A549 treated with DMSO at 1 μM for 4 hours (cell line): ENCODE measurements around the gene TRAK1. TPM values are rescaled to one million over a fixed set of nuclear protein-coding genes. Genes with fewer than 3 reads are reported as not detected.

Experiments used
- total RNA-seq: library from RNA; stranded (reverse); fragments of 200-300 nt; extraction: Qiagen RNA extraction; gene quantifications from 5 replicates; pipeline ENCODE4 v1.2.3, GENCODE V29; 2022; ENCODE audit warnings: low read depth

Gene TRAK1
- total RNA-seq: 14.8 to 19.9 TPM (median 18.5 TPM) in 5 replicates

DNA sequence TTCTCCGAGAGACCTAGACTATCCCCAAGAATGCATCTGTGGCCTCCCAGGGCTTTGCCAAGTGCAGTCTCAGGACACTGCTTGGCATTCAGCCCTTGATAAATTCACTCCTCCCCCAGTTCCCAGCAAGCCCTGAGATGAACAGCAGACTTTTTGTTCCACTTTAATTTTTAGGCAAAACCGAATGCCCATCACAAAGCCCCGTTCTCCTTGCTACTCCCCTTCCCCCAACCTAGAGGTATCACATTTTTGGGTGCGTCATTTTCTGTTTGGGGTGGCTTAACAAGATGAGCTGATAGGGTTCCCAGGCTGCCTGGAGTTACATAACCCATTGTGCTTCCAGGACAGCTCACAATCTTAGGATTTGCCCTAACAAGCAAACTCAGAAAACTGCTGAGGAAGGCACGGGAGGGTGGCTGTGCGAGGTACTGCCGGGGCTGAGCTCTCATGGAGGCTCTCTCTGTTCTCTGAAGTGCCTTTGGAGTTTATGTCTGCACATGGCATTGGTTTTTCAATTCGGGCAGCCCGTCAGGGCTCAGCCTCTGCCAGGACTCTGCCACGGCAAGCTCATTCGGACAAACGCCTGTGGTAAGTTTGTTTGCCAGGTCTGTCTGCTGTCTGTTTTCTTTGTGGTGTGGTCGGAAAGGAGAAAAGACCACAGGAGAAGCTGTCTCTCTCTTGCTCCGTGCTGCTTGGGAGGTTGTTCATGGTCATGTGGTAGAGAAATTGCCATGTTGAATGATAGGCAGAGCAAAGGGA is at the start of gene TRAK1:
TRAK1 (plus strand) TSS at position 385 of the 759 bp plus-strand sequence; CDS start at position 498, 113 bp downstream.

DNA sequence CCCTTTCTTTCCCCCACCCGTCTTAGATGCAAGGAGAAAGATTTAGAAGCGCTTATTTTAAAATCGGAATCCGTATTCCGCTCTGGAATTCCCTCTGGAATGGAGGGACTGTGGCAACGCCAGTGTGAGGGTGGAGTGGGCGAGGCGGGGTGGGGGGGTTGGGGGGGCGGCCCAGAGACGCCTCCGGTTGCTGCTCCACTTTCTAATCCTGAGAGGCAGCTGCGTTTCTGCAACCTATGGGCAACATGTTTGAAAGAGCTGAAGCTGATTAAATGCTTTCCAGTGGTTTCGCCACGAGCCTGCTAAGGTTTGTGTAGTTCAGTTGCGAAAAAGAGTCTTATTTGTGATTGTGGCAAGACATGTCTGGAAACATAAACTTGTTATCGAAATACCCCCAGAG is 174.9 kb downstream of the TRAK1 start, which contains the start of gene CCK:
CCK (minus strand) TSS at position 101 of the 400 bp plus-strand sequence. CDS start 2,555 bp downstream, outside the sequence.

Other genes with a start within 250 kb of the TRAK1 start
- 4.0 to 10.2 TPM (median 5.2 TPM) in 5 replicates for gene ULK4, start 129.3 kb upstream of the TRAK1 start, total RNA-seq
- 1.4 to 2.2 TPM (median 1.6 TPM) in 5 replicates for gene CCK, start 174.8 kb downstream of the TRAK1 start, total RNA-seq